Astrocyte of the cerebellum (primary cell): ENCODE measurements around the gene SESN3.

Experiments used
- DNase-seq: peaks from one replicate; pipeline ENCODE4 v3.0.0-alpha.2; 2011; ENCODE audit warnings: low read depth
- H3K4me3 ChIP-seq: 2 replicates; pipeline ENCODE4 v1.5.1; 2011; ENCODE audit warnings: mild to moderate bottlenecking, low read depth, low read length, moderate library complexity
- CTCF ChIP-seq: IDR thresholded peaks from 2 replicates; pipeline ENCODE4 v1.5.1; 2012; ENCODE audit warnings: low read length, low read depth, moderate library complexity, mild to moderate bottlenecking; ENCODE audit errors: missing control alignments
- in situ Hi-C: cut with HindIII; loops from 2 replicates; pipeline ENCODE4 v1.10.0; 2017; ENCODE audit warnings: low sequenced_read_pairs

The SESN3 gene

DNA sequence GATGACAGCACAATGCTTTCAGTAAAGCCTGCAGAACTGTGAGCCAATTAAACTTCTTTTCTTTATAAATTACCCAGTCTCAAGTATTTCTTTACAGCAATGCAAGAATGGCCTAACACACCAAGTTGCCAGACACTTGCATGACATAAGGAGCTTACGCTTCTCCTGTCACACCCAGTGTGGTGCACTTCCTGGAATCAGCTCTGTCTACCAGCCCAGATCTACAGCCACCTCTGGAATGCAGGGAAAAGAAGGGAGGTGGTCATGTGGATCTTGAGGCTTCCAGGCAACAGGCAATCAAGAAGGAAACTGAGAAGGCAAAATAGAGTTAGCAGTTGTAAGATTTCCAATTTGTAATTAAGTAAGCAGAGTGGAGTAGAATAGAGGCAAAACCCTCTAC is 37.4 kb upstream of the SESN3 start:
- no peak for DNase-seq
- in situ Hi-C loops = no loop called here
- no peak for TF ChIP-seq CTCF
- no peak overlapping the region for H3K4me3 ChIP-seq

DNA sequence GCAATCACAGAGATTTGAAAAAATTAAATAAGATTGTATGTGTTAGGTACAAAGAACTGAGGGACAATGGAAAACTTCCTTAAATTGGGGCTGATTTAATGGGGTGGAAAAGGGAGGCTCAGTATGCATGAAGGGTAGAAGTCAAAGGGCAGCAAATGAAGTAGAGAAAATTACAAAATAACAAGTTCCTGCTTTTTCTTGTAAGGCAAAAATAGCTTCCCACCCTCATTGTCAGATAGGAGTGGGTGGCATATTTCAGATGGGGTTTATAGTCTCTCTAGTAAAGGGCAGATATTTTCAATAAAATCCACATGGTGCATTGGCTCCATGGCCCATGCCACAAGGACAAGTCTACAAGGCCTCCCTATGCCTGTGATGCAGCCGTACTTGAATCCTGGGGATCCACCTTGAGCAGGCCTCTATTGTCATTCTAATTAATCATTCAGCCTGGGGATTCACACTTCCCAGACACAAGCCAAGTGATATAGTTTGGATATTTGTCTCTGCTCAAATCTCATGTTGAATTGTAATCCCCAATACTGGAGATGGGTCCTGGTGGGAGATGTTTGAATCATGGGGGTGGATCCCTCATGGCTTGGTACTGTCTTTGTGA is 36.7 kb upstream of the SESN3 start:
- in situ Hi-C loops = no loop called here
- DNase-seq = no peak
- no peak overlapping the region for H3K4me3 ChIP-seq
- TF ChIP-seq CTCF = no peak

- in situ Hi-C loops = no loop called here
- DNase-seq = no peak
- no peak overlapping the region for H3K4me3 ChIP-seq
- no peak for TF ChIP-seq CTCF
These were observed 35.9 kb upstream of the SESN3 start for GRCh38 chr11:95266751-95267374.

GRCh38 chr11:95264881-95265280 is 33.9 kb upstream of the SESN3 start:
- TF ChIP-seq CTCF = no peak
- no peak for DNase-seq
- H3K4me3 ChIP-seq = no peak overlapping the region
- in situ Hi-C loops = no loop called here

- H3K4me3 ChIP-seq = no peak overlapping the region
- TF ChIP-seq CTCF = no peak
- in situ Hi-C loops = no loop called here
- DNase-seq = no peak
These were observed 32.2 kb upstream of the SESN3 start for GRCh38 chr11:95262994-95263765.

- H3K4me3 ChIP-seq = no peak overlapping the region
- in situ Hi-C loops = no loop called here
- TF ChIP-seq CTCF = no peak
- no peak for DNase-seq
These were observed 26.5 kb upstream of the SESN3 start for GRCh38 chr11:95257456-95257971.
